Endothelial cell of umbilical vein (primary cell): ENCODE data around the gene RAI1.

ENCODE experiments used
- MYC ChIP-seq: IDR thresholded peaks from one replicate; pipeline ENCODE4 v1.6.1; 2011; ENCODE audit warnings: mild to moderate bottlenecking, low read depth, low read length
- POLR2A ChIP-seq: IDR thresholded peaks from 2 replicates; pipeline ENCODE4 v1.6.1; 2012; ENCODE audit warnings: low read depth, mild to moderate bottlenecking, control low read depth, low read length
- POLR2AphosphoS5 ChIP-seq: IDR thresholded peaks from 2 replicates; pipeline ENCODE4 v1.6.1; 2012; ENCODE audit warnings: low read depth, mild to moderate bottlenecking, control low read depth, low read length, moderate library complexity; ENCODE audit not compliant: insufficient read depth
- TF ChIP-seq, protein P1 (sequence below), 2 donors: IDR thresholded peaks; 1 replicate in 1 of 2; 2 replicates in 1 of 2; pipeline ENCODE4 v1.5.1; 2011; ENCODE audit warnings: low read length in 2 of 2, mild to moderate bottlenecking in 2 of 2, moderate library complexity in 2 of 2, control low read depth in 1 of 2, inconsistent platforms in 1 of 2, low read depth in 1 of 2; ENCODE audit not compliant: insufficient read depth in 1 of 2; ENCODE audit errors: extremely low read depth in 1 of 2
- TF ChIP-seq, protein P2 (sequence below): IDR thresholded peaks from 2 replicates; pipeline ENCODE4 v1.6.1; 2011; ENCODE audit not compliant: insufficient read depth, insufficient read length

DNA sequence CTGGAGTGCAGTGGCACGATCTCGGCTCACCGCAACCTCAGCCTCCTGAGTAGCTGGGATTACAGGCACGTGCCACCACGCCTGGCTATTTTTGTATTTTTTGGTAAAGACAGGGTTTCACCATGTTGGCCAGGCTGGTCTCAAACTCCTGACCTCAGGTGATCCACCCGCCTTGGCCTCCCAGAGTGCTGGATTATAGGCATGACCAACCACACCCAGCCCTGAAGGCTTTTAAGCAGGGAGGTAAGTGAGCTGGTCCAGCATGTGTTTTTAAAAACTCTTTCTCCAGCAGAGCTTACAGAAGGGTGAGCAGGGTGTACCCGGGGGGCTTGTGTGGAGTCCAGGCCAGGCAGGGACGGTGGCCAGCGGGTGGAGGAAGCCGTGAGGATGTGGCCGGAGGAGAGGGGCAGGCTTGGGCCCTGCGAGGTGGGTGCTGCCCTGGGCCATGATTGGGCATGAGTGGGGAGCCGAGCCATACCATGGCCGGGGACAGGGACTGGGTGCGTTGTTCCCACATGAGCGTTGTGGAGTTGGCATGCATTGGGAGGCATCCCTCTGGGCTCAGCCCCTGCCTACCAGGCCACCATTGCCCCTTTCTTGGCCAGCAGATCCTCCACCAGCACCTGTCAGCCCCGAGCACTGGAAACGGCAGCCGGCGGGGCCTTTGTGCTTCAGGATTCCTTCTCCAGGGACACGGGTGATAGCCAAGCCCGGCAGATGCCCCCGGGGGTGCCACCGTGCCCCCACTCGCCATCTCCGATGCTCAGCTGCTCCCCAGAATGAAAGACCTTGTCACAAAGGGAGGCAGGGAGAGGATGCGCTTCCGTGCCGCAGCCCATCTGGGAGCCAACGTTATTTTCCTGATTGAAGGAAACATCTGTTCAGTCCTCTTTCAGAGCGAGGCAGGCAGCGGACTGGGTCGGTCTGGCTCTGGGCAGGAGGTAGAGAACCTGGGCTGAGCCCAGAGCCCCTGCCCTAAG, 64.5 kb downstream of the RAI1 start:
- TF ChIP-seq, protein P1, sequence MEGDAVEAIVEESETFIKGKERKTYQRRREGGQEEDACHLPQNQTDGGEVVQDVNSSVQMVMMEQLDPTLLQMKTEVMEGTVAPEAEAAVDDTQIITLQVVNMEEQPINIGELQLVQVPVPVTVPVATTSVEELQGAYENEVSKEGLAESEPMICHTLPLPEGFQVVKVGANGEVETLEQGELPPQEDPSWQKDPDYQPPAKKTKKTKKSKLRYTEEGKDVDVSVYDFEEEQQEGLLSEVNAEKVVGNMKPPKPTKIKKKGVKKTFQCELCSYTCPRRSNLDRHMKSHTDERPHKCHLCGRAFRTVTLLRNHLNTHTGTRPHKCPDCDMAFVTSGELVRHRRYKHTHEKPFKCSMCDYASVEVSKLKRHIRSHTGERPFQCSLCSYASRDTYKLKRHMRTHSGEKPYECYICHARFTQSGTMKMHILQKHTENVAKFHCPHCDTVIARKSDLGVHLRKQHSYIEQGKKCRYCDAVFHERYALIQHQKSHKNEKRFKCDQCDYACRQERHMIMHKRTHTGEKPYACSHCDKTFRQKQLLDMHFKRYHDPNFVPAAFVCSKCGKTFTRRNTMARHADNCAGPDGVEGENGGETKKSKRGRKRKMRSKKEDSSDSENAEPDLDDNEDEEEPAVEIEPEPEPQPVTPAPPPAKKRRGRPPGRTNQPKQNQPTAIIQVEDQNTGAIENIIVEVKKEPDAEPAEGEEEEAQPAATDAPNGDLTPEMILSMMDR (IDR thresholded peaks at IDR 0.05; ENCODE audit: extremely low read depth in 1 of 2, insufficient read depth in 1 of 2, low read depth in 1 of 2, low read length in 2 of 2) = no peak
- no peak for TF ChIP-seq POLR2A
- TF ChIP-seq, protein P2, sequence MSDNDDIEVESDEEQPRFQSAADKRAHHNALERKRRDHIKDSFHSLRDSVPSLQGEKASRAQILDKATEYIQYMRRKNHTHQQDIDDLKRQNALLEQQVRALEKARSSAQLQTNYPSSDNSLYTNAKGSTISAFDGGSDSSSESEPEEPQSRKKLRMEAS = no peak
- no peak for TF ChIP-seq POLR2AphosphoS5
- no peak for TF ChIP-seq MYC
